ENCODE data around the gene TBX1. TPM values are rescaled to one million over a fixed set of nuclear protein-coding genes. Genes with fewer than 3 reads are reported as not detected.

TBX1 gene
- total RNA-seq, 2 experiments from 2014 or later, result not detected

GRCh38 chr22:19759427-19760057 is 1.0 kb upstream of the TBX1 start:
- DNase-seq, result no peak
- intact Hi-C loops (cut with micrococcal nuclease), result no loop called here
- H3K36me3 Mint-ChIP-seq (ENCODE audit: low read depth), result no peaks in the 10 kb centered on the region
- peak overlapping the region; percentile 72 for H3K4me3 Mint-ChIP-seq
- H3K4me1 Mint-ChIP-seq (ENCODE audit: low read depth), result peaks cover 33% of the 10 kb centered on the region
- H3K27ac Mint-ChIP-seq, result no peak overlapping the region
- peaks cover 58% of the 10 kb centered on the region for H3K27me3 Mint-ChIP-seq (ENCODE audit: low read depth)
- CTCF ChIA-PET, result no interaction called here
- H3K9me3 Mint-ChIP-seq, result no peaks in the 10 kb centered on the region

- no peaks in the 10 kb centered on the region for H3K36me3 Mint-ChIP-seq (ENCODE audit: low read depth)
- H3K27ac Mint-ChIP-seq, result no peak overlapping the region
Measured at GRCh38 chr22:19760951-19761724, 560 bp downstream of the TBX1 start.

GRCh38 chr22:19761725-19762567 is 1.4 kb downstream of the TBX1 start:
- Mint-ChIP-seq H3K27me3 (ENCODE audit: low read depth) (peaks cover 55% of the 10 kb centered on the region), H3K4me3 (peak overlapping the region; percentile 57), H3K27ac (no peak overlapping the region), H3K36me3 (ENCODE audit: low read depth) (no peaks in the 10 kb centered on the region), H3K9me3 (no peaks in the 10 kb centered on the region), H3K4me1 (ENCODE audit: low read depth) (peaks cover 25% of the 10 kb centered on the region)
- intact Hi-C loops (cut with micrococcal nuclease), result no loop called here
- CTCF ChIA-PET, result interaction anchor here (2.7 kb wide), 1 partner anchor 38 kb away, joined by 5 read pairs; the partner anchor contains the start of gene GP1BB
- no peak for DNase-seq

More at GRCh38 chr22:19760951-19761724, 560 bp downstream of the TBX1 start:
- Mint-ChIP-seq H3K27me3 (ENCODE audit: low read depth) (peaks cover 58% of the 10 kb centered on the region), H3K4me3 (peak overlapping the region; percentile 57), H3K9me3 (no peaks in the 10 kb centered on the region), H3K4me1 (ENCODE audit: low read depth) (peaks cover 30% of the 10 kb centered on the region)
- CTCF ChIA-PET, result interaction anchor here (1.4 to 2.7 kb wide), 2 partner anchors 31 to 37 kb away, joined by 3 to 5 read pairs; partner anchors contain the start of gene GP1BB
- intact Hi-C loops (cut with micrococcal nuclease), result no loop called here
- DNase-seq, result no peak

GRCh38 chr22:19762568-19763457 is 2.2 kb downstream of the TBX1 start:
- H3K9me3 Mint-ChIP-seq, result no peaks in the 10 kb centered on the region
- no peaks in the 10 kb centered on the region for H3K36me3 Mint-ChIP-seq (ENCODE audit: low read depth)
- peaks cover 55% of the 10 kb centered on the region for H3K27me3 Mint-ChIP-seq (ENCODE audit: low read depth)
- CTCF ChIA-PET, result interaction anchor here (1.0 to 2.7 kb wide), 2 partner anchors 32 to 39 kb away, joined by 3 to 5 read pairs; partner anchors contain the start of gene GP1BB
- no peak overlapping the region for H3K4me3 Mint-ChIP-seq
- DNase-seq, result no peak
- peaks cover 22% of the 10 kb centered on the region for H3K4me1 Mint-ChIP-seq (ENCODE audit: low read depth)
- intact Hi-C loops (cut with micrococcal nuclease), result no loop called here
- H3K27ac Mint-ChIP-seq, result no peak overlapping the region

DNA sequence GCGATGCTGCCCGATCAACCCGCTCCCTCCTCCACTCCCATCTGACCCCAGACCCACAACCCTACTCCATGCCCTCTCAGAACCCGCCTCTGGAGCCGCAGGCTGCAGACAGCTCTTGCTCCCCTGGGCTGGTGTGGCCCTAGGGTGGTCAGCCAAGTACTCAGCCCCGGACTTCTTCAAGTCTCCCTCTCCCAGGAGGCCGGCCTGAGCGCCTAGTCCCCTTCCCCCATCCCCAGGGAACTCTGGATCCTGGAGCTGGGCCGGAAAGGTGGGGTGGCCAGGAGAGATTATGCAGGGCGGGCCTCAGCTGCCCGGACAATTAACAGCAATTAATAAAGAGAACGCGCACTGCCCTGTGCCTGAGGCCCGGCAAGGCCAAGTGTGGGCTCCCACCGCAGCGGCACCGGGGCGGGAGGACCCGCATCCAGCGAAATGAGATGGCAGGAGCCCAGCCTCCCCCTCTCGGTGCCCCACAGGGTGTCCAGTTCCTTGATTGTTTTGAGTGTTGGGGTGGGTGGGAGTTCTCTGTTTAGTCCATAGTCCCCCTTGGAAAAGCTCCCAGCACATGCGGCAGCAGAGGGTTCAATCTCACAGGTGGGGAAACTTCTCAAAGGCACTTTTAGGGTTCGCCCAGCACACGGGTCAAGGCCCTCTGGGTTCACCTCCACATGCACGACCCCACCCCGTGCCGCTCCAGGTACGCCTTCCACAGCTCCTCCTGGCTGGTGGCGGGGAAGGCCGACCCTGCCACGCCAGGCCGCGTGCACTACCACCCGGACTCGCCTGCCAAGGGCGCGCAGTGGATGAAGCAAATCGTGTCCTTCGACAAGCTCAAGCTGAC is 3.1 kb downstream of the TBX1 start:
- no peak for DNase-seq
- H3K4me1 Mint-ChIP-seq (ENCODE audit: low read depth), result peaks cover 22% of the 10 kb centered on the region
- no peaks in the 10 kb centered on the region for H3K9me3 Mint-ChIP-seq
- intact Hi-C loops (cut with micrococcal nuclease), result no loop called here
- no peak overlapping the region for H3K4me3 Mint-ChIP-seq
- peaks cover 59% of the 10 kb centered on the region for H3K27me3 Mint-ChIP-seq (ENCODE audit: low read depth)
- H3K27ac Mint-ChIP-seq, result no peak overlapping the region
- CTCF ChIA-PET, result interaction anchor here (1.0 to 2.7 kb wide), 2 partner anchors 33 to 40 kb away, joined by 3 to 5 read pairs; partner anchors contain the start of gene GP1BB
- H3K36me3 Mint-ChIP-seq (ENCODE audit: low read depth), result no peaks in the 10 kb centered on the region

GRCh38 chr22:19764299-19764593 is 3.7 kb downstream of the TBX1 start:
- Mint-ChIP-seq H3K4me1 (ENCODE audit: low read depth) (peaks cover 22% of the 10 kb centered on the region), H3K27me3 (ENCODE audit: low read depth) (peaks cover 61% of the 10 kb centered on the region), H3K27ac (no peak overlapping the region), H3K36me3 (ENCODE audit: low read depth) (no peaks in the 10 kb centered on the region), H3K9me3 (no peaks in the 10 kb centered on the region), H3K4me3 (no peak overlapping the region)
- DNase-seq, result no peak
- intact Hi-C loops (cut with micrococcal nuclease), result no loop called here
- CTCF ChIA-PET, result interaction anchor here (0.7 to 1.3 kb wide), 2 partner anchors 34 to 47 kb away, joined by 3 to 5 read pairs; no protein-coding TSS in a partner anchor

GRCh38 chr22:19764636-19765476 is 4.3 kb downstream of the TBX1 start:
- DNase-seq, result no peak
- H3K9me3 Mint-ChIP-seq, result no peaks in the 10 kb centered on the region
- intact Hi-C loops (cut with micrococcal nuclease), result no loop called here
- H3K27ac Mint-ChIP-seq, result no peak overlapping the region
- peaks cover 17% of the 10 kb centered on the region for H3K4me1 Mint-ChIP-seq (ENCODE audit: low read depth)
- CTCF ChIA-PET, result interaction anchor here (0.7 to 1.3 kb wide), 2 partner anchors 35 to 47 kb away, joined by 3 to 5 read pairs; no protein-coding TSS in a partner anchor
- H3K27me3 Mint-ChIP-seq (ENCODE audit: low read depth), result peaks cover 61% of the 10 kb centered on the region
- no peak overlapping the region for H3K4me3 Mint-ChIP-seq
- no peaks in the 10 kb centered on the region for H3K36me3 Mint-ChIP-seq (ENCODE audit: low read depth)

- intact Hi-C loops (cut with micrococcal nuclease), result no loop called here
- CTCF ChIA-PET, result interaction anchor here (1.3 to 1.9 kb wide), 2 partner anchors 12 to 35 kb away, joined by 4 to 5 read pairs; no protein-coding TSS in a partner anchor
- no peak for DNase-seq
Measured at GRCh38 chr22:19765477-19766239, 5.1 kb downstream of the TBX1 start.

DNA sequence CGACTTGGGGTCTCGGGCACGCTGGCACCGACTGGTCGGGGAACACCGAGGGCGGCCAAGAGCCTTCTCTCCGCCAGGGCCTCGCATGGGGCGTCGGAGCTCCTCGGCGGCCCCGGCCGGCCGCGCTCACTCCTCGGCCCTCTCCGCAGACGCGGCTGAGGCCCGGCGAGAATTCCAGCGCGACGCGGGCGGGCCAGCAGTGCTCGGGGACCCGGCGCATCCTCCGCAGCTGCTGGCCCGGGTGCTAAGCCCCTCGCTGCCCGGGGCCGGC is 5.6 kb downstream of the TBX1 start:
- H3K9me3 Mint-ChIP-seq, result no peaks in the 10 kb centered on the region
- no peak overlapping the region for H3K27ac Mint-ChIP-seq
- no peaks in the 10 kb centered on the region for H3K36me3 Mint-ChIP-seq (ENCODE audit: low read depth)
- H3K27me3 Mint-ChIP-seq (ENCODE audit: low read depth), result peaks cover 68% of the 10 kb centered on the region
- DNase-seq, result no peak
- CTCF ChIA-PET, result interaction anchor here (1.9 kb wide), 1 partner anchor 12 kb away, joined by 4 read pairs; no protein-coding TSS in a partner anchor
- no peak overlapping the region for H3K4me3 Mint-ChIP-seq
- peaks cover 12% of the 10 kb centered on the region for H3K4me1 Mint-ChIP-seq (ENCODE audit: low read depth)
- intact Hi-C loops (cut with micrococcal nuclease), result no loop called here

More at GRCh38 chr22:19765477-19766239, 5.1 kb downstream of the TBX1 start:
- peaks cover 64% of the 10 kb centered on the region for H3K27me3 Mint-ChIP-seq (ENCODE audit: low read depth)
- no peaks in the 10 kb centered on the region for H3K9me3 Mint-ChIP-seq
- no peak overlapping the region for H3K27ac Mint-ChIP-seq
- H3K4me3 Mint-ChIP-seq, result peak overlapping the region; percentile 52
- peaks cover 12% of the 10 kb centered on the region for H3K4me1 Mint-ChIP-seq (ENCODE audit: low read depth)
- H3K36me3 Mint-ChIP-seq (ENCODE audit: low read depth), result no peaks in the 10 kb centered on the region

All from activated naive CD4-positive, alpha-beta T cell treated with anti-CD3 and anti-CD28 coated beads for 36 hours (primary cell).